Retinal pigment epithelial cell (primary cell): ENCODE results near the gene PTGER3.
"Not testable (repeated sequence)": the region's sequence is repeated elsewhere in the genome, so short reads cannot be mapped to it uniquely, and the experiment has no call there.

Source experiments
- DNase-seq: peaks from one replicate; pipeline ENCODE4 v3.0.0-alpha.2; 2010; ENCODE audit warnings: low read depth
- H3K4me3 ChIP-seq: 2 replicates; pipeline ENCODE4 v1.5.1; 2011; ENCODE audit warnings: mild to moderate bottlenecking, low read length, control low read depth, moderate library complexity
- TF ChIP-seq, protein P1 (sequence below): conservative IDR thresholded peaks from 2 replicates; pipeline ENCODE4 v1.5.1; 2011; ENCODE audit warnings: low read depth, low read length, control low read depth, inconsistent platforms

PTGER3 gene

DNA sequence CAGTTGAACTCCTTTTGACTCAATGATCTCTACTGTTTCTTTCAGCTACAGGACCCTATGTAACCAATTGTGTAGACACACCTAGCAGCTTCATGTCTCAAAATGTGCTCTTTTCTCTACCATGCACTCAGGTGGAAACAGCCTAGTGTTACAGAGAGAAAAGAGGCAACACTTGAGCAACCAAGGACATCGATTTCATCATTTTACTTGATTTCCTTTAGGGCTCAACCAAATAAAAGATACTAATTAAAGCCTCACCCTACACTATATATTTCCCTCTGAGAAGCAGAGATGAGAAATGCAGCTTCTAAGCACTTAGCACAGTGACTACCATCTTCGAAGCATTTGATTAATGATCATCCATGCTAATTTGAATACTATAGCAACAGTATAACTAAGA, 55.1 kb downstream of the PTGER3 start:
- TF ChIP-seq, protein P1, sequence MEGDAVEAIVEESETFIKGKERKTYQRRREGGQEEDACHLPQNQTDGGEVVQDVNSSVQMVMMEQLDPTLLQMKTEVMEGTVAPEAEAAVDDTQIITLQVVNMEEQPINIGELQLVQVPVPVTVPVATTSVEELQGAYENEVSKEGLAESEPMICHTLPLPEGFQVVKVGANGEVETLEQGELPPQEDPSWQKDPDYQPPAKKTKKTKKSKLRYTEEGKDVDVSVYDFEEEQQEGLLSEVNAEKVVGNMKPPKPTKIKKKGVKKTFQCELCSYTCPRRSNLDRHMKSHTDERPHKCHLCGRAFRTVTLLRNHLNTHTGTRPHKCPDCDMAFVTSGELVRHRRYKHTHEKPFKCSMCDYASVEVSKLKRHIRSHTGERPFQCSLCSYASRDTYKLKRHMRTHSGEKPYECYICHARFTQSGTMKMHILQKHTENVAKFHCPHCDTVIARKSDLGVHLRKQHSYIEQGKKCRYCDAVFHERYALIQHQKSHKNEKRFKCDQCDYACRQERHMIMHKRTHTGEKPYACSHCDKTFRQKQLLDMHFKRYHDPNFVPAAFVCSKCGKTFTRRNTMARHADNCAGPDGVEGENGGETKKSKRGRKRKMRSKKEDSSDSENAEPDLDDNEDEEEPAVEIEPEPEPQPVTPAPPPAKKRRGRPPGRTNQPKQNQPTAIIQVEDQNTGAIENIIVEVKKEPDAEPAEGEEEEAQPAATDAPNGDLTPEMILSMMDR = no peak
- H3K4me3 ChIP-seq = no peak overlapping the region
- no peak for DNase-seq

- no peak overlapping the region for H3K4me3 ChIP-seq
- no peak for DNase-seq
- TF ChIP-seq, protein P1 = no peak
Measured at GRCh38 chr1:70990469-70991253, 57.0 kb downstream of the PTGER3 start.

DNA sequence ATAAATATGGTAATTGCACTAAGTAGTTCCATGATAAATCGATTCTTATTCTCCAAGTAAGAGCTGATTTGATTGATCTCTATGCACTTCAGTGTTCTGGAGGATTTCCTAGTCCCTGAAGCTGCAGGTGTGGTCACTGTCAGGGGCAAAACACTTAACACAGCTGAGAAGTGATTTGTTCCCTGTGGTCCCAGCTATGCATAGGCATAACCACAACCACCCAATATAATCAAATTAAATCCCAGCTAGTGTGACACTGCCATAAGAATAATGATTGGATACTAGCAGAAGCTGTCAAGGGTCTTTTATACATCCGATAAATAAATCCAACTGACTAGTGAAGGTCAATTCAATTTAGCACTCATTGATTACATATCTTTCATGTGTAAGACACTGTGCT, 60.1 kb downstream of the PTGER3 start:
- no peak for DNase-seq
- no peak overlapping the region for H3K4me3 ChIP-seq
- TF ChIP-seq, protein P1 = no peak

DNA sequence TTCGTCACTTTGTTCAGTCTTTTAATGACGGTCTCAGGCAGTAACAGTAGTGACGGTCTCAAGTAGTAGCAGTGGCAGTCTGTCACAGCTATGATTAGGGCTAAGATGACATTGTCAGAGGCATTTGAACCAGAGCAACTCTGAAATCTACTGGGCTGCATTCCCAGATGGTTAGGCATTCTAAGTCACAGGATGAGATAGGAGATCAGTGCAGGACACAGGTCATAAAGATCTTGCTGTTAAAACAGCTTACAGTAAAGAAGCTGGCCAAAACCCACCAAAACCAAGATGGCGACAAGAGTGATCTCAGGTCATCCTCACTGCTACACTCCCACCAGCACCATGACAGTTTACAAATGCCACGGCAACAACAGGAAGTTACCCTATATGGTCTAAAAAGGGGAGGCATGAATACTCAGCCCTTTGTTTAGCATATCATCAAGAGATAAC, 61.8 kb downstream of the PTGER3 start:
- DNase-seq, H3K4me3 ChIP-seq: not testable (repeated sequence)

GRCh38 chr1:70985278-70985677, 62.3 kb downstream of the PTGER3 start:
- H3K4me3 ChIP-seq, DNase-seq: not testable (repeated sequence)

DNA sequence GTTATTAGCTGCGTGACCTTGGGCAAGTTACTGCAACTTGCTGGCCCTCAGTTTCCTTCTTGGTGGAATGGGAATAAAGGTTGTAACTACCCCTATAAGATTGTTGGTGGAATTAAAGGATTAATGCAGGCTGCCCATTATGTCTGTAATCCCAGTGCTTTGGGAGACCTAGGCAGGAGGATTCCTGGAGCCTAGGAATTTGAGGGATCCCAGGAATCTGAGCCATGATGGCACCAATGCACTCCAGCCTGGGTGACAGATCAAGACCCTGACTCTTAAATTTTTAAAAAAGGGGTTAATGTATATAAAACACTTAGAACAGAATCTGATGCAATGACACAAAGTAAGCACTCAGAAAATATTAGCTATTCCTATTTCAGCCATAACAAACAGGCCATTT, 67.3 kb downstream of the PTGER3 start:
- TF ChIP-seq, protein P1 = no peak
- no peak overlapping the region for H3K4me3 ChIP-seq
- DNase-seq = no peak

- DNase-seq = no peak
- TF ChIP-seq, protein P1 = no peak
- no peak overlapping the region for H3K4me3 ChIP-seq
Measured at GRCh38 chr1:70979881-70980280, 67.7 kb downstream of the PTGER3 start.

- TF ChIP-seq, protein P1 = no peak
- no peak for DNase-seq
- H3K4me3 ChIP-seq = no peak overlapping the region
Measured at GRCh38 chr1:70979313-70979712, 68.3 kb downstream of the PTGER3 start.
